ENCODE data around the gene PPP1R9A.

PPP1R9A gene

DNA sequence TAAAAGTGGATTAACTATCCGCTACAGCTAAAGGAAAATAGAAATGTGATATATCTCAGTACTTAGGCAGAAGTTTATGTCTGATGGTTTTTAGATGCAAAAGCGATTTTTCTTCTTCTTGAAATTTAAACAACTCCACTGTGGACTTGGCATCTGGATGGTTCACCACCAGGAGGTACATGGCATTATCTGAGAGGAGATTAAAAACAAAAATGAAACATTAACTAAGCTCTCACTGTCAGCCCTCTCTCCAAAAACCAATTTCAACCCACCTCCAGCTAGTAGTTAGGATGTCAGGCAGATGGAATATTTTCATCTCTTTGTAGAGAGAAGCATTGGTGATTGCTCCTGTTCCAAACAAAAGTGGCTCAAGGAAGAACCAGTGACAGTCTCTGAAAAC lies 404.0 kb downstream of the PPP1R9A start:
- DNase-seq (ENCODE audit: low read depth in 1 of 2, low spot score in 1 of 2) = no peak

DNA sequence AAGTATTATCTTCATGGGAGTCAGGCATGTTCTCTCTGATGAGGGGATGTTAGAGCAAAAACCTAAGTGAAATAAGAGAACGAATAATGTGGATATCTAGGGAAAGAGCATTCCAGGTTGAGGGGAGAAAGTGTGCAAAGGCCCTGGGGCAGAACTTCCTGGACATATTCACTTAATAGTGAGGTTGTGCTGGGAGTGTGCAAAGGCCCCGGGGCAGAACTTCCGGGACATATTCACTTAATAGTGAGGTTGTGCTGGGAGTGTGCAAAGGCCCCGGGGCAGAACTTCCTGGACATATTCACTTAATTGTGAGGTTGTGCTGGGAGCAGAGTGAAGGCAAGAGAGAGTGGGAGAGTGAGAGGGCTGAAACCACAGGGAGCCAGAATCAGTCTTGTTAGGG lies 405.2 kb downstream of the PPP1R9A start:
- DNase-seq (ENCODE audit: low read depth in 1 of 2, low spot score in 1 of 2) = no peak

DNA sequence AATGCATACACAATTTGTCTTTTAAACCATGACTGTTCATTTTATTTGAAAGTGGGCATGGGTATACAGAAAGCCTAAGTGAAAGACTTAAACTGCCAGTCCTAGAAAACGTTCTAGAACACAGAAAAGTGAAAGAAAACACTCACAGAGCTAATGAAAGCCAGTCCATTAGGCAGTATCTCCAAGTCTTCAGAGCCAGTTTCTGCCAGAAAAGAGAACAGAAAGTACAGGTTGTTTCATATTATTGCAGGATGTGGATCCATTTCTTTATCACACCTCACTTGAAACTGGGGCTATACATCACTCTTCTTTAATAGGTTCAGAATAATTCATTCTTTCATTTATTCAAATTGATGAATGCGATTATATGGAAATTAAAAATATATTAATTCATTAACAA lies 409.2 kb downstream of the PPP1R9A start:
- no peak for DNase-seq (ENCODE audit: low read depth in 1 of 2, low spot score in 1 of 2)

DNA sequence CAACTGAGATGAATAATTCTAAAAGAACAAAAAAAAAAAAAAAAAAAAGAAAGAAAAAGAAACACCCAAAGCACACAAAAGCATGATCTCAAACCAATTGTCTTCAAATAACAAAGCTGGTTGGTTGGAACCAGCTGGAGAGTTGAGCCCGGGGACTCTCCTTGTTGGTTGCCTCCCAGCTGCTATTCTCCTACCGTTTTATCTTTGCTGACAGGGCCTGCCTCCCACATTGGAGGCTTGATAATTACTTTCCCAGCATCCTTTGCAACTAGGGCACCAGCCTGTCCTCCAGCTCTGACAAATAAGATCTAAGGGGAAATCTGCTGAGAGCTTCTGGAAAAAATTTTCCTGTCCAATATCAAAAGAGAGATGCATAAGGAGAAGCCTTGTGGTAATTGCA lies 410.2 kb downstream of the PPP1R9A start:
- no peak for DNase-seq (ENCODE audit: low read depth in 1 of 2, low spot score in 1 of 2)

DNA sequence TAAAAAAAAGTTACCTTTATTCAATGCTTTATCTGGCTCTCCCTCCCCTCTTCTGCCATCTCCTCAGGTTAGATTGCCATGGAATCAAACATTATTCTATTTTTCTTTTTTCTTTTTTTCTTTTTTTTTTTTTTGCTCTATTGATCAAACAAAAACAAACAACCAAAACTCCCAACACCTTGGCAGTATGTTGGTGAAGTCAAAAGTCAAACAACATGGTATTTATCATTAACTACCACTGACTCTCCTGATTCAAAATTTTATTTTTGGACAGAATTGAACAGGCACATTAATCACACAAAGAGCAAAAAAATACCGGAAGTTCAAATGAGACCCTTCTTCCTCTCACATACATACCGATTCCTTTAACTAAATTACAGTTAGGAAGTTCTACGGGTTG lies 410.6 kb downstream of the PPP1R9A start:
- DNase-seq (ENCODE audit: low read depth in 1 of 2, low spot score in 1 of 2) = no peak

DNA sequence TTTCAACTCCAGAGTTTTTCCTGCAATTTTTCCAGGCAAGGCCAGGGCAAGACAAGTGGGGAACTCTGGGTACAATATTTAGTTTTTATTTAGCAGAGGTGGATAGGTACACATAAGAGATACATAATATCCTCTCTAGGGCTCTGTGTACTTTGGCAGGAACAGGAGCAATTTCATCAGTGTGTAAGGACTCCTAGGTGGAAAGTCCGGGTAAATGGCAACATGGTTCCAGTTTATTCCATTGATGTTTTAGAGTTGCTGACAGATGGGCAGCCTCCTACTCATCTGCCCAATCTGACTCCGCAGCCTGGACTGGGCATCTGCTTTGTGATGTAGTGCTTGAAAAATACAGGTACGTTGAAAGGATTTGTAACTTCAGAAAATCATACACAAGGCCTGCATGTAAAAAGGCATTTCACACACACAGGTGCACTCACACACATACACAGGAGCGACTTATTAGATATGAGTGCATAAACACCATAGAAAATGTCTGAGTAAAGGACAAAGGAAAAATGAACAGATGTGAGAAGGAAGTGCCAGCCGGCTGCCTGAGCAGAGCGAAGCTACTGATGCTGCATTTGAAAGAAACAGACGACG lies 411.2 kb downstream of the PPP1R9A start:
- DNase-seq (ENCODE audit: low read depth in 1 of 2, low spot score in 1 of 2) = no peak

DNA sequence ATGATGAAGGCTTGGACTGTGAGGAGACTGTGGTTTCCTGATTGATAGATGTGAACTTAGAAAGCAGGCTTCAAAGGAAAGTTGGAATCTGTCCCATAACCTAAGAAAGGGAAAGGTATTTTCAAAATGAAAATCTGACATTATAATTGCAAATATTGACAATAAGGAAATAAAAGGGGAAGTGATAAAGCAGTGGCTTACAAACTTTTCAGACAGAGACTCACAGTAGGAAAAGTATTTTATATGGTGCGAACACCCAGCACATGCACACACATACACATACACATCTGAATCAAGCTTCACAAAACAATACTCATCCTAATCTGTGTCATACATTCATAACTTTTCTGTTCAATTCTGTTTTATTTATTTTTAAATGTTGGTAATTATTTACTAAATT lies 412.2 kb downstream of the PPP1R9A start:
- DNase-seq (ENCODE audit: low read depth in 1 of 2, low spot score in 1 of 2) = no peak

DNA sequence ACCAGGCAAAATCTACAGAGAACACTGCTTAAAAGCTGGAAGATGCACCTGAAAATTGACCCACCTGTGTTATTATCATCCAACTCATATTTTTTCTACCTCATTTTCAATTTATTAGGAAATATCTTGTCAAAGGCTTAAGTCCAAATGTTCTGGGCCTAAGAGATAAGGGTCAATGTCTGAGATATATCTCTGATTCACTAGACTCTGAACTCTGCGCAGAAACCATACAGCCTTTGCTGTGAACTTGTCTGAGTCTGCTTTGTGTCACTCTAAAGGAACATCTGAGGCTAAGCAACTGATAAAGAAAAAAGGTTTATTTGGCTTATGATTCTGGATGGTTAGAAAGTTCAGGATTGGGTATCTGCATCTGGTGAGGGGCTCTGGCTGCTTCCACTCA lies 413.3 kb downstream of the PPP1R9A start:
- no peak for DNase-seq (ENCODE audit: low read depth in 1 of 2, low spot score in 1 of 2)

DNA sequence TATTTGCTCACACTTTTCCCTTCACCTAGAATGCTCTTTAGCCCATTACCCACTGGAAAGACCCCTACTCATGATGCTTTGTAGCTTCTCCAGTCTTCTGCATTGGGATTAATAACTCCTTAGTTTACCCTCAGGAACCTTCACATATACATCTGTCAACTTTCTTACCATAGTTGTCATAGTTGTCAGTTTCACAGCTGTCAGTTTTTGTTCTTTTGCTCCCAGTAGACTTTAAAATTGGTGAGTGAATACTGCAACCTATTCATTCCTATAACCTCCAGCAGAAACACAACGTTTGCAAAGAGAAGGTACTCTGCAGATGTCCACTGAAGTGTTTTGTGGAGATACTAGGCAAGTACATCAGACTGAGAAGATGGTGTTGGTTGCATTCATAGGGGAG lies 414.3 kb downstream of the PPP1R9A start:
- DNase-seq (ENCODE audit: low read depth in 1 of 2, low spot score in 1 of 2) = no peak

DNA sequence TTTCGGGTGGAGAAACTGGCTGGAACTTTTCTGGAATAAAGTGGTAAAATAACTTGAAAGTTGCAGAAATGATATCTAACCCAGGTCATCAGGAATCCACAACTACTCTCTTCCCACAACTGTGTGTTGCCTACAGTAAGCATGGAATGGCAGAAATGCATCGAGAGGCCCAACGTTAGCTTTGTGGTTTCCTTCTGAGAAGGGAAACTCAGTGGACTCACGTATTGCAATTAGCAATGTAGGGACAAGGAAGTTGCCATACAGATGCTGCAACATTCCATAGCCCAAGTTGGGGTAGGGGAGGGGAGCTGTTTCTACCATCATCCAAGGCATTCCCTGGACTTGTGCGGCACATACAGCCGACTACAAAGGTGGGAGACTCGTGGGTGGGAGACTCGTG lies 415.0 kb downstream of the PPP1R9A start:
- no peak for DNase-seq (ENCODE audit: low read depth in 1 of 2, low spot score in 1 of 2)

DNA sequence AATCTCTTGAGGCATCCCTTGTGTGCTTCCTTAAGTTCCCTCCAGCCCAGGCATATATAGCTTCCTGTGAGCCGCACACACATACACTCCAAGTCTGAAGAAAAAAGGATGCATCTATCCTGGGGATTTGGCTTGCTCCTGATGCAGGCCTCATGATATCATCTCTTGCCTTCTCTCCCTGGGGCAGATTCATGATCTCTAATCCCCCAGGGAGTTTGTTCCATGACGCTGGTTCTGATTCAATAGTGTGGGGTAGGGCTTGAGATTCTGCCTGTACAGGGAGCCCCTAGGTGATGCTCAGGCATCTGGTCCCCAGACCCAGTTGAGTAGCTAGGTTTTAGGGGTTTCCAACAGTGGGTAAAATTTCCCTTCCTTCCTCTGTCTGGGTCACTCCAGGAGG lies 415.5 kb downstream of the PPP1R9A start:
- no peak for DNase-seq (ENCODE audit: low read depth in 1 of 2, low spot score in 1 of 2)

DNA sequence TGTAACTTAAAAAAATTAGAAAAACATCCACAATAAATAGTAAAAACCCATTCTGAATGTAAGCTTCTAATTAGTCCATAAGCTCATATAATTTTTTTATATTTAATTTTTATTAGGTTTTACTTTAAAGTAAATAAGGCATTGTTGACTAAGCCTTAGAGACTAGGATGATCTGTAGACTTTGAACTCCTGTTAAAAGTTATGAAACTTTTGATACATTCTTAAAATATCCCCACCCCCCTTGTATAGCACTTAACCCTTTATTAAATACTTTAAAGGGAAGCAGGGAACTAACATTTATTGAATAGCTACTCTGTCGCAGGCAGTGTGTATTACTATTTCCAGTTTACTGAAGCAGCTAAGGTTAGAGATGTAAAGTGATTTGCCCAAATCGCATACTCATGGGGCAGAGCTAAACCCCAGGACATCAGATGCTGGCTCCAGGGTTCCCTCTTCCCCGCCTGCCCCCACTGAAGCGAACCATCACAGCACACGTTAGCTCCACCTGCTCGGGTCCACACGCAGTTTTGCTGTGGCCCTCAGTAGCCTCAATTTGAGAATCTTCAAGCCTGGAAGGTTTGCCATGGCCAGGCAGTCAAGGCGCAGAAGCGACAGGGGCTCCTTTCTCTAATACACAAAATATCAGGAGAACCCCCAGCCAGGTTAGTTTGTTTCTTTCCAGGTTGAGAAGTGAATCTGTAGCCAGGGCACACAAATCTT lies 416.2 kb downstream of the PPP1R9A start:
- DNase-seq (ENCODE audit: low read depth in 1 of 2, low spot score in 1 of 2) = no peak

DNA sequence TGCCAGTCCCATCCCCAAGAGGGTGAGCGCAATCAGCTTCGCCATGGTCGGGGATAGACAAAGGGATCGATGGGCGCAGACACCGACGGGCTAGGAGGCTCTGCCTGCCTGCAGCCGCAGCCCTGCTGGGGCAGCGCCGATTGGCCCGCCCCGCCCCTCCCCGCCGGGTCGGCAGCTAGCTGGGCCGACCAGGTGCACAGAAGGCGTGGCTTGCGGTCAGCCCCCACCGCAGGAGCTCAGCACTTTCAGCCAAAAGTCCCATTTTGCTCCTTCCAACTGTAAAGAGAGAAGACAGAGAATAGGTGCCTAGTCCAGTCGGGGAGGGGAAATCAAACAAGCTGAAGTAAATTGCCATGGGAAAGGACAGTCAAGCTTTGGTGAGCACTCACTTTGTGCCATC lies 417.0 kb downstream of the PPP1R9A start, which contains the start of gene PON1:
Gene PON1, minus strand, starts transcription at position 102 of the 400 bp plus-strand sequence. Its CDS starts 57 bp downstream, at position 45.
- no peak for DNase-seq (ENCODE audit: low read depth in 1 of 2, low spot score in 1 of 2)

DNA sequence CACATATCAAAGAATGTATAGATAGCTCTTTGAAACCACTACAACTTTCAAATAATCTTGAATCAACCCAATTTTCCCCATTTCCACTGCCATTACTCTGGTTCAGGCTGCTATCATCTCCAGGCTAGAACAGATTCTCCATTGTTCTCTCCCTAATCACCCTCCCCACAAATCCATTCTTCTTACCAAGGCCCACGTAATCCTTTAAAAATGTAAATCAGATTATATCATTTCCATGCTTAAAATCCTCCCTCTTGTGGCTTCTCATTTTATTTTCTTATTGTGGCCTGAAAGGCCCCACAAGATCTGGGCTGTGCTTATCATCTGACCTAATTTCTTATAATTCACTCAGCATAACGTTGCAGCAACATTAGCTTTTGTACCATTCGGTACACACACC lies 420.0 kb downstream of the PPP1R9A start:
- no peak for DNase-seq (ENCODE audit: low read depth in 1 of 2, low spot score in 1 of 2)

DNA sequence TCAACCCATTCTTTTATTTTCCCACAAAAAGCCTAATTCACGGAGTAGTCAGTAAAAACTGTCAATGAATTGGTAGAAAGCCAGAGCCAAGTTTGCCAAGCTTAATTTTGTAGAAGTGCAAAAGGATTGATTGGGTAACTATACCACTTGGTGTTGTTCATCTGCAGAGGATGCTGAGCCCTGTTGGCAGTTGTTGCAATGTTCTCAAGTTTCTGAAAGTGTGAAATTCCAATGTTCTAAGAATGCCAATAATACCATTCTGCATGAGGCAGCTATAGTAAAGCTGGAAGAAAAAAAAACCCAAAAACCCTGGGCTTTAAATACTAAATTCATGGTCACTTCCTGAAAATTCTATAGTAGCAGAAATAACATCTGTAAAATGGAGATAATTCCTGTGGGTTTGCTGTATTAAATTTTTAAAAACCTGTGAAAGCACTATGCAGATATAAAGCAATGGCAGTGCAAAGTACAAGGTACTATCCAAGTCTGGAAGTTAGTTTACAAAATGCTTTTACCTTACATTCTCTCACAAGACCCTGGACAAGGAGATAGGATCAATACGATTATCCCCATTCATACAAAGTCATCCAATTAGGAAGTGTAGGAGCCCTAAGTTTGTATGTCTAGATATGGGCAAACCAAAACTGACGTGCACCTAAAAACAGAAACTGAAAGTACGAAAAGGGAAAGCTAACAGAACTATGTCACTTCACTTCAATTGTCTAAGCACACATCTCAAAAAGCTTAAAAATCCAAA lies 423.0 kb downstream of the PPP1R9A start:
- no peak for DNase-seq (ENCODE audit: low read depth in 1 of 2, low spot score in 1 of 2)

DNA sequence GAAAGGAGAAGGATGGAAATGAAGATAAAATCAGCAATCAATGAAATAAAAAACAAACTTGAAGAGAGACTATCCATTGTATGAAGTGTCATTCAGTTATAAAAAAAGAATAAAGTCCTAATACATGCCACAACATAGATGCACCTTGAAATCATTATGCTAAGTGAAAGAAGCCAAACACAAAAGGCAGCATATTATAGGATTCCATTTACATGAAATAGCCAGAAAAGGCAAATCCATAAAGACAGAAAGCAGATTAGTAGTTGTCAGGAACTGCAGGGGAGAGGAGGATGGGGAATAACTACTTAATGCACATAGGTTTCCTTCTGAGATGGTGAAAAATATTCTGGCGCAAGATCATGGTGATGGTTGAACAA lies 423.6 kb downstream of the PPP1R9A start:
- DNase-seq (ENCODE audit: low read depth in 1 of 2, low spot score in 1 of 2) = no peak

DNA sequence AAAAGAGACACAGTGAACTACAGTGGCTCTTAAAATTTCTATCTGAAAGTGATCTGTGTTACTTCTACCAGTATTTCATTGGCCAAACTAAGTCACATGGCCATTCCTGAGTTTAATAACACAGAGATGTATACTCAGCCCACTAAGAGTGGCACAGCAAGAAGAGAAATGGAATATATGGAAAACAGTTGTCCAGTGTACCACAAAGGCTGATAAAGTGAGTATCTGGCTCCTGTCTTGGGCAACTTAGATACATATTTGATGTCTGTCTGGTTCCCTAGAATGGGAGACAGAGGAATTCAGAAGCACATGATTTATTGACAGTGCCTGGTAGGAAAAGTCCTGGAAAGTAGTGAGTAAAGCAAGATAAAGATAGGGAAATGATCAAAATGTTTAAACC lies 427.1 kb downstream of the PPP1R9A start:
- no peak for DNase-seq (ENCODE audit: low read depth in 1 of 2, low spot score in 1 of 2)

DNA sequence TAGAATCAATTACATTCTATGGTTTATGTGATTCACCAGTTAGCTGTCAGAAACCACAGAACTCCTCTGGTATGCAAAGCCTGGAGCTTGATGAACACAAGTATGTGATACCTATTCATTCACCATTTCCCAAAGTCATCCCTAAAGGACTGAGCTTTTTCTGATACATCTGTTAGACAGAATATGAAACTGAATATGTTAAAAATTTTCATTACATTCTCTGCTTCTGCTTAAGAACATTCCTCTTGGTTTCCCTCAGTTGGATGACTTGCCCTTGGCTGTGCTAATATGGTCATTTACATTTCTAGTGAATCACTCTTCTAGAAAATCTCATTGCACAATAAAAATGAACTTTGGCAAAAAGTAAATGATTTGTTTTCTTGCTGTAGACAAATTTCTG lies 427.7 kb downstream of the PPP1R9A start:
- no peak for DNase-seq (ENCODE audit: low read depth in 1 of 2, low spot score in 1 of 2)

DNA sequence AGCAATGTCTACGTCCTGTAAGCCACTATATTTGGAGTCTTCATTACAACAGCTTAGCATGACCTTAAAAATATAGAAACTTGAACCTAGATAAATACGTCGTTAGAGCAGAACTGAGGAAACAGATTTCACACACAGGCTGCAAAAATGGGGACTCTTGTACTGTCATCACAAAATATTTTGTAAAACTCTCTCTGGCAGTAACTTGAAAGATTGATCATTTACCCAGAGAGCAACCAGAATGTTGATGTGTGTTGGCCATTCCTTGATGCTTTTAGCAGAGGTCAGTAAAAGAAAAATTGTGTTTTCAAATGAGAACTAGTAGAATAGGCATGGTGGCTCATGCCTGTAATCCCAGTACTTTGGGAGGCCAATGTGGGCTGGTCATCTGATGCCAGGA lies 431.4 kb downstream of the PPP1R9A start:
- no peak for DNase-seq (ENCODE audit: low read depth in 1 of 2, low spot score in 1 of 2)

DNA sequence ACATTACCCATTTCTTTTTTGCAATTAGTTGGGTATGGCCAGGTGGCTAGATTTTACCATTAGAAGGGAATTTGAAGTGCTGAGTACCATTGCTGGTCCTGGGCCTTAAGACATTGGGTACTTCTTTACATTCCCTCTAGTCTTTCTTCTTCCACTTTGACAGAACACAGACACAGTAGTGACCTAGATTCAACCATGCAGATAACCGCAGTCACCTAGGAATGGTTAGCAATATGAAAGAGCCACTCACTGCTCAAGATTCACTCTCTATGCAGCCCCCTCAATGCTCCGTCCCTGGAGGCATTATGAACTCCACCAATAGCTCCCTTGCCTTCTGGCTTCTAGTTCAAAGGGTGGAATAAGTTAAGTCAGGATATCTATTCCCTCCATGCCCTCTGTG lies 433.1 kb downstream of the PPP1R9A start:
- DNase-seq (ENCODE audit: low read depth in 1 of 2, low spot score in 1 of 2) = no peak

DNA sequence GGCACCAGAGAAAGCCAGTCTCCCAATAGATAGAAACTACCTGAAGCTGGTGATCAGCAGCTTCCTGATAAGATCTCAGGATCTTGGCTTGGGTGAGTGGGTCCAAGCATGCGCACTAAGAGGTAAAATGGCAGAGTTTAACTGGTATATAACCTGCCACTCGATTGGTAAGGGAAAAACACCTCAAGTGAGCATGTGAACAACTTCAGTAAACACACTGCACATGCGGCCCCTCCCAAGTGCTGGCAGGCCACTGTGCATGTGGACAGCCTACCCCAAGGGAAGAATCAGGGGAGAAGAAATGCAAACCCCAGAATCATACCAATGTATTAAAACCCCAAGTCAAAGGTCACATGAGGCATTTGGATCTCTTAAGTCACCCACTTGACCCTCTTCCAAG lies 434.6 kb downstream of the PPP1R9A start:
- DNase-seq (ENCODE audit: low read depth in 1 of 2, low spot score in 1 of 2) = no peak

DNA sequence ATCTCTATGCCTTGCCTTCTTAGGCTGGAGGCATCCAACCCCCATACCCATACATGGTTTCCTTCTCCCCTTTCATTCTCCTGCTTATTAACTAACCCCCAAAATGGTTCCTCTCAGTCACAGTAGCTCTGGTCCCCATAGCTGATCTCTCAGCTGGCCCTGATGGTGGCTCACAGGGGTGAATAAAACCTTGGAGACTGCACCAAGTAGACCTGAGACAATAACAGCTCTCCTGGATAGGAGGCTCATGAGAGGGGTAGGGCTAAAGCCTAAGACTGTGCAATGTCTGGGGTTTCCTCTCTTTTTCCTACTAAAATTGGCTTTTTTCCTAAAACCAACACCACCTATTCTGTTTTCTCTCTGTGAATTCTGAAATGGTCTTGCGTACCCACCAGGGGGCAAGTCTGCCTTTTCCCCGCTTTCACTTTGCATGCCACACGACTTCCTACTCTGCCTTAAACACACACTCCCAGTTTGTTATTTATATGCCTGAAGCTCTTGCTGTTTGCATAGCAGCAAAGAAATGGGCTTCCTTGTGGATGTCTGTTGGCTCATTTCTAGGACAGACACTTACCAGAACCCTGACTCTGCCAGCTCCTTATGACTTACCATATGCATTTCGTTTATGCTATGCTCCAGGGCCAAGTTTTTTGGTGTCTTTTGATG lies 435.4 kb downstream of the PPP1R9A start:
- no peak for DNase-seq (ENCODE audit: low read depth in 1 of 2, low spot score in 1 of 2)
